HCT116 (cell line): ENCODE measurements around the gene ISCA2.

Source experiments
- EZH2phosphoT487 ChIP-seq: fragments of 200-600 bp; IDR thresholded peaks from 2 replicates; pipeline ENCODE4 v1.6.1; 2018; ENCODE audit warnings: antibody characterized with exemption, borderline replicate concordance
- POLR2AphosphoS5 ChIP-seq: IDR thresholded peaks from 2 replicates; pipeline ENCODE4 v1.6.1; 2011; ENCODE audit warnings: mild to moderate bottlenecking, low read depth, low read length, moderate library complexity
- SIN3A ChIP-seq: IDR thresholded peaks from 2 replicates; pipeline ENCODE4 v1.6.1; 2012; ENCODE audit warnings: low read depth
- ZNF274 ChIP-seq: fragments of 200-500 bp; sonication (Bioruptor generic); IDR thresholded peaks from 2 replicates; pipeline ENCODE4 v1.6.1; 2014; ENCODE audit warnings: mild to moderate bottlenecking, low read depth, low read length, inconsistent platforms
- TF ChIP-seq, protein P1 (sequence below), 3 experiments: fragments of 200-600 bp in 1 of 3; sonication (generic) in 1 of 3; IDR thresholded peaks in 2 of 3; conservative IDR thresholded peaks in 1 of 3; 2 replicates each; pipeline ENCODE4 v1.5.1; 2012 to 2017; ENCODE audit warnings: low read depth in 2 of 3, low read length in 2 of 3, antibody characterized with exemption in 1 of 3, borderline replicate concordance in 1 of 3, control low read depth in 1 of 3, mild to moderate bottlenecking in 1 of 3, mixed read lengths in 1 of 3, mixed run types in 1 of 3, moderate library complexity in 1 of 3; ENCODE audit not compliant: insufficient read depth in 1 of 3

- TF ChIP-seq POLR2AphosphoS5: no peak
- TF ChIP-seq, protein P1, sequence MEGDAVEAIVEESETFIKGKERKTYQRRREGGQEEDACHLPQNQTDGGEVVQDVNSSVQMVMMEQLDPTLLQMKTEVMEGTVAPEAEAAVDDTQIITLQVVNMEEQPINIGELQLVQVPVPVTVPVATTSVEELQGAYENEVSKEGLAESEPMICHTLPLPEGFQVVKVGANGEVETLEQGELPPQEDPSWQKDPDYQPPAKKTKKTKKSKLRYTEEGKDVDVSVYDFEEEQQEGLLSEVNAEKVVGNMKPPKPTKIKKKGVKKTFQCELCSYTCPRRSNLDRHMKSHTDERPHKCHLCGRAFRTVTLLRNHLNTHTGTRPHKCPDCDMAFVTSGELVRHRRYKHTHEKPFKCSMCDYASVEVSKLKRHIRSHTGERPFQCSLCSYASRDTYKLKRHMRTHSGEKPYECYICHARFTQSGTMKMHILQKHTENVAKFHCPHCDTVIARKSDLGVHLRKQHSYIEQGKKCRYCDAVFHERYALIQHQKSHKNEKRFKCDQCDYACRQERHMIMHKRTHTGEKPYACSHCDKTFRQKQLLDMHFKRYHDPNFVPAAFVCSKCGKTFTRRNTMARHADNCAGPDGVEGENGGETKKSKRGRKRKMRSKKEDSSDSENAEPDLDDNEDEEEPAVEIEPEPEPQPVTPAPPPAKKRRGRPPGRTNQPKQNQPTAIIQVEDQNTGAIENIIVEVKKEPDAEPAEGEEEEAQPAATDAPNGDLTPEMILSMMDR (IDR thresholded peaks at IDR 0.05 in 2 of 3, conservative IDR thresholded peaks at IDR 0.05 in 1 of 3; ENCODE audit: borderline replicate concordance in 1 of 3, insufficient read depth in 1 of 3, low read depth in 2 of 3, low read length in 2 of 3): no peak
- no peak for TF ChIP-seq SIN3A
- TF ChIP-seq ZNF274: no peak
- TF ChIP-seq EZH2phosphoT487: no peak
Measured at GRCh38 chr14:74482571-74482970, 11.0 kb upstream of the ISCA2 start.
